COR-L47 (cell line): ENCODE data around the gene MRC2.

ENCODE experiments used
- DNase-seq: peaks from one replicate; lab custom pipeline; 2025; lab: John Stamatoyannopoulos, UW

The MRC2 gene

GRCh38 chr17:62631936-62632924 lies 4.8 kb downstream of the MRC2 start:
- DNase-seq: no peak

GRCh38 chr17:62637809-62638208 lies 10.3 kb downstream of the MRC2 start:
- no peak for DNase-seq

- DNase-seq: no peak
Measured at GRCh38 chr17:62641153-62641552, 13.7 kb downstream of the MRC2 start.

- DNase-seq: no peak
Measured at GRCh38 chr17:62641951-62642350, 14.5 kb downstream of the MRC2 start.

GRCh38 chr17:62643496-62643895 lies 16.0 kb downstream of the MRC2 start:
- no peak for DNase-seq

- DNase-seq: peak; percentile 68
Measured at GRCh38 chr17:62644487-62645173, 17.2 kb downstream of the MRC2 start.

GRCh38 chr17:62648251-62648955 lies 20.9 kb downstream of the MRC2 start:
- no peak for DNase-seq

- no peak for DNase-seq
Measured at GRCh38 chr17:62648956-62649294, 21.5 kb downstream of the MRC2 start.

GRCh38 chr17:62649570-62649969 lies 22.1 kb downstream of the MRC2 start:
- no peak for DNase-seq

- no peak for DNase-seq
Measured at GRCh38 chr17:62650587-62650986, 23.1 kb downstream of the MRC2 start.

GRCh38 chr17:62652251-62653001 lies 25.0 kb downstream of the MRC2 start:
- peak; percentile 77 for DNase-seq

GRCh38 chr17:62653002-62653825 lies 25.7 kb downstream of the MRC2 start:
- DNase-seq: peak; percentile 87

GRCh38 chr17:62653826-62654761 lies 26.6 kb downstream of the MRC2 start:
- no peak for DNase-seq

GRCh38 chr17:62655656-62656055 lies 28.2 kb downstream of the MRC2 start:
- DNase-seq: no peak

- no peak for DNase-seq
Measured at GRCh38 chr17:62656446-62656845, 29.0 kb downstream of the MRC2 start.

- no peak for DNase-seq
Measured at GRCh38 chr17:62657145-62657665, 29.7 kb downstream of the MRC2 start.

GRCh38 chr17:62657690-62658089 lies 30.2 kb downstream of the MRC2 start:
- DNase-seq: no peak

- DNase-seq: no peak
Measured at GRCh38 chr17:62658136-62658920, 30.9 kb downstream of the MRC2 start.

GRCh38 chr17:62660629-62661118 lies 33.2 kb downstream of the MRC2 start:
- no peak for DNase-seq
